ENCODE measurements around the gene PRRT1B.

DNA sequence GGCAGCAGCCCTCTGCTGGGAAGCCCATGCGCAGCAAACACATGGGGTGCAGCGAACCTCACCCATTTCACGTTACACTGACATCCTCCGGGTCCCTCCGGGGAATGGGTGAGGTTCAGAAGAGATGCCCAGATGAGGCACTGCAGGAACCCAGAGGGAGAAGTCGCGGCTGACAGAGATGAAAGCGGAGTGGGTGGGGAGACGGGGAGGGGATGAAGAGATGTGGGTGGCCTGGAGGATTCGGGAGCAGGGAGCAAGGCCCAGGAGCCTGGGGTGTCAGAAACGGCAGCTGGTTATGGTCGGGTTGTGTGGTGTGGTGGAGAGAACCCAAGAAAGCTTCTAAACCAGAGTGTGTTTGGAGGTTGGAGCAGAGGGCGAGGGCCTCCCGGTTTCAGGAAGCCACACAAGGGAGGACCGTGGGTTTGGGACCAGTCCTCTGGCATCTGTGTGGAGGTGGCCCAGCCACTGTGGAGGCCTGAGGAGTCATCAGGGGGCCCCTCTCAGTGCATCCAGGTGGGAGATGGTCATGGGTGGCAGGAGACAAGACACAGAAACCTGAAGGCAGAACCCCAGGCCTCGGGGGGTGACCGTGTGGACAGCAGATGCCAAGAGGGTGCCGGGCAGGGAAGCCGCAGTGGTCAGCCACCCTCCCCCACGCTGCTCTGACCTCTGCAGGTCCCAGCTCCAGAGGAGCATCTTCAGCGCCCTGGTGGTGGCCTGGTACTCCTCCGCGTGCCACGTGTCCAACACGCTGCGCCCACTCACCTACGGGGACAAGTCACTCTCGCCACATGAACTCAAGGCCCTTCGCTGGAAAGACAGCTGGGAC lies 22.9 kb upstream of the PRRT1B start:
- no peak for TF ChIP-seq EZH2phosphoT487 (IDR thresholded peaks at IDR 0.05; ENCODE audit: insufficient read depth, low read depth)
- TF ChIP-seq EZH2 (IDR thresholded peaks at IDR 0.05; ENCODE audit: insufficient read depth, poor library complexity, severe bottlenecking): no peak
